ENCODE measurements around the gene XRCC6.
A peak's percentile ranks its signal among the peaks of the same experiment; 100 is the strongest.
"Not testable (repeated sequence)": the region's sequence is repeated elsewhere in the genome, so short reads cannot be mapped to it uniquely, and the experiment has no call there.

The XRCC6 gene

GRCh38 chr22:41598891-41599635 is 22.0 kb upstream of the XRCC6 start:
- no peak for DNase-seq

DNA sequence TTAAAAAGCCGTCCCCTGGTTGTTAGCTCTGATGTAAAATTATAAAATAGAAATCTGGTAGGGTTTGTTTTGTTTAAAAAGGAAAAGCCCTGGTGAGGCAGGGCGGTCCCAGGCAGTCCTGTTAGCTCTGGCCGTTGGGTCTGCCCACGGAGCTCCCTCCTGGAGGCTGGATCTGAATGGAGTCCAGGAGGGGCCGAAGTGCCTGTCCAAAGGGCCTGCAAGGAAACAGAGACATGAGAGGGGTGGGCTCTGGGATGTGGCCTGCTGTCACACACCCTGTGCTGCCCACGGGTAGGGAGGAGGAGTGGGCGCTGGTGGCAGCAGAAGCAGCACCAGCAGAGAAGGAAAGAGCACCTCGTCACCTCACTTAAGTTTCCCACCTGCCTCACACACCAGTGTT is 20.1 kb upstream of the XRCC6 start:
- DNase-seq: no peak

GRCh38 chr22:41603873-41604332 is 17.2 kb upstream of the XRCC6 start:
- DNase-seq: peak; percentile 70

- no peak for DNase-seq
Measured at GRCh38 chr22:41608386-41608785, 12.7 kb upstream of the XRCC6 start.

DNA sequence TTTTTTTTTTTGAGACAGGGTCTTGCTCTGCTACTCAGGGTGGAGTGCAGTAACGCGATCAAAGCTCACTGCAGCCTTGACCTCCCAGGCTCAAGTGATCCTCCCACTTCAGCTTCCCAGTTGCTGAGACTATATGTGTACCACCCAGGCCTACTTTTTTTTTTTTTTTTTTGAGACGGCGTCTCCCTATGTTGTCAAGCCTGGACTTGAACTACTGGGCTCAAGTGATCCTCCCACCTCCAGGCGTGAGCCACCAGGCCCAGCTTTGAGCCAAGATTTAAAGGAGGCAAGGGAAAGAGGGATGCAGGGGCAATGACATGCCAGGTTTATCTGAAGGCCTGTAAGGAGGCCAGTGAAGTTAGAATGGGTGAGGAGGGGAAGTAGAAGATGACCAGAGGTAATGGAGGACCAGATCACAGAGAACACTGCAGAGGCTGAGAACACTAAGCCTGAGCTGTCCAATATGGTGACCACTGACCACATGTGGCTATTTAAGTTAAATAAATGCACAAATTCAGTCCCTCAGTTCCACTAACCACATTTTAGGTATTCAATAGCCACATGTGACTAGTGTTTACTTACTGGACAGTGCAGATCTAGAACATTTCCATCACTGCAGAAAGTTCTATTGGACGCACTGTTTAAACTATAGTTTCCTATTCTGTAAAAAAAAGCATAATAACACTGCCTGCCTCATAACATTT is 8.3 kb upstream of the XRCC6 start:
- DNase-seq: no peak

DNA sequence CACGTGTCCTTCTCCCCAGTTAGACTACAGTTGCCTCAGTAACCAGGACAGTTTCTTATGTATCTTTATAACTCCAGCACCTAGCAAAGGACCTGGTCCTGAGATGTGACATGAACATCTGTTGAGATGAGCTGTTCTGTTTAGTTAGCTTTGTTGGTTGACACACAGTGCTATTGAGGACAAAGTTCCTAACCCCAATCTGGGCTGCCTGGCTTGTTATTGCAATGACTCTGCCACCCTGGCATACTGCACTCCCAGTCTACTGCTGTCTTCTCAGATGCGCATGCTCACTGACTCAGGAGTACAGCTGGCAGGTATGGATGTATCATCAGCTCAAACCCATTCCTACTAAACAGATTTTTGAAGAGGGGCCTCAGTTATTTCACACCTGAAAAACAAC is 7.6 kb upstream of the XRCC6 start:
- no peak for DNase-seq

DNA sequence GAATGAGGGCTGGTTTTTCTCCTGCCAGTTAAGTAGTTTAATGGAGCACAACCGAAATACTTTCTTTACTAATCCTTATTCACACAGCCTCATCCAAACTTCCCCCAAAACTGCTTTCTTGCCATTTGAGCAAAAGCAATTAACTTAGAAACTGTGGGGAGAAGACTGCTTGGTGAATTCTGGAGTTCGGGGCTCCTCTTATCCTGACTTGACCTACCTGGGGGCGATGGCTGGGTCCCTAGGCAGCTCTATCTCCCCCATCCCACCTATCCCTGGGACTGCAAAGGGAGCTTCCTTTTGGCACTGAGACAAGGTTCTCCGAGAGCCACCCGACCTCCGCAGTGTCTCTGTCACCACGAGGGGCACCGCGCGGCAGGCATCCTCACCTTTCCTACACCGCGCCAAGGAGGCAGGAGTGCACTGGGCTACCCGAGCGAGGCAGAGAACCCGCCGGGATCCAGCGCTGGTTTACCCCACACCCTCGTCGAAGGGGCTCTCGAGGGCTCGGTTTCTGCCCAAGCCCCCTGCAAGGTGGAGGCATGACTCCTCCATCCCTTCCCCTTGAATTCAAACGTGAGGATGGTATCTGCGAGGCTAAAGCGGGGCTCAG is 1.0 kb upstream of the XRCC6 start:
- DNase-seq: peak; percentile 57

GRCh38 chr22:41620589-41621098 is 451 bp upstream of the XRCC6 start, which contains the start of gene DESI1:
Gene DESI1, minus strand, starts transcription at chr22:41621043. Its CDS starts 204 bp downstream, at chr22:41620839.
- no peak for DNase-seq

DNA sequence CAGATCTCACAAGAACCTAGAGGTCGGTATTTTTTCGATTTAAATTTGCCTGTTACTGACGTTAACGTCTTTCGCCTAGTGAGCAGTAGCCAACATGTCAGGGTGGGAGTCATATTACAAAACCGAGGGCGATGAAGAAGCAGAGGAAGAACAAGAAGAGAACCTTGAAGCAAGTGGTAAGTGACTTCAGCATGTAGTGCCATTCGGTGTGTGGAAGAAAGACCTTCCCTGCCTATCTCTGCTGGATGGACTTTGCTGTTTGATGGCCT is 750 bp downstream of the XRCC6 start:
- DNase-seq: no peak

DNA sequence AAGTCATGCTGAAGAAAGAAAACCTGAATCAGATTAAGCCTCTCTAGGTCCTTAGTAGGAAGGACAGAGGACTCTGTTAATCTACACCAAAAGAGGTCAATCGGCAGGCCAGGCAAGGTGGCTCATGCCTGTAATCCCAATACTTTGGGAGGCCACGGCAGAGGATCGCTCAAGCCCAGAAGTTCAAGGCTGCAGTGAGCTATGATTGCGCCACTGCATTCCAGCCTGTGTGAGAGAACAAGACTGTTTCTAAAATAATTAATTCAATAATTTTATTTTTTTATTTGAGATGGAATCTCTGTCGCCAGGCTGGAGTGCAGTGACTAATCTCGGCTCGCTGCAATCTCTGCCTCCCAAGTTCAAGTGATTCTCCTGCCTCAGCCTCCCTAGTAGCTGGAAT is 4.5 kb downstream of the XRCC6 start:
- DNase-seq: no peak

DNA sequence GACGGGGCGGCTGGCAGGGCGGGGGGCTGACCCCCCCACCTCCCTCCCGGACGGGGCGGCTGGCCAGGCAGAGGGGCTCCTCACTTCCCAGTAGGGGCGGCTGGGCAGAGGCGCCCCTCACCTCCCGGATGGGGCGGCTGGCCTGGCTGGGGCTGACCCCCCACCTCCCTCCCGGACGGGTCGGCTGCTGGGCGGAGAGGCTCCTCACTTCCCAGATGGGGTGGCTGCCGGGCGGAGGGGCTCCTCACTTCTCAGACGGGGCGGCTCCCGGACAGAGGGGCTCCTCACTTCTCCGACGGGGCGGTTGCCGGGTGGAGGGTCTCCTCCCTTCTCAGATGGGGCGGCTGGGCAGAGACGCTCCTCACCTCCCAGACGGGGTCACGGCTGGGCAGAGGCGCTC is 10.0 kb downstream of the XRCC6 start:
- DNase-seq: not testable (repeated sequence)

DNA sequence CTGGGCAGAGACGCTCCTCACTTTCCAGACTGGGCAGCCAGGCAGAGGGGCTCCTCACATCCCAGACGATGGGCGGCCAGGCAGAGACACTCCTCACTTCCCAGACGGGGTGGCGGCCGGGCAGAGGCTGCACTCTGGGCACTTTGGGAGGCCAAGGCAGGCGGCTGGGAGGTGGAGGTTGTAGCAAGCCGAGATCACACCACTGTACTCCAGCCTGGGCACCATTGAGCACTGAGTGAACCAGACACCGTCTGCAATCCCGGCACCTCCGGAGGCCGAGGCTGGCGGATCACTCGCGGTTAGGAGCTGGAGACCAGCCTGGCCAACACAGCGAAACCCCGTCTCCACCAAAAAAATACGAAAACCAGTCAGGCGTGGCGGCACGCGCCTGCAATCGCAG is 10.5 kb downstream of the XRCC6 start:
- not testable (repeated sequence) for DNase-seq

GRCh38 chr22:41634610-41635009 is 13.5 kb downstream of the XRCC6 start:
- not testable (repeated sequence) for DNase-seq

DNA sequence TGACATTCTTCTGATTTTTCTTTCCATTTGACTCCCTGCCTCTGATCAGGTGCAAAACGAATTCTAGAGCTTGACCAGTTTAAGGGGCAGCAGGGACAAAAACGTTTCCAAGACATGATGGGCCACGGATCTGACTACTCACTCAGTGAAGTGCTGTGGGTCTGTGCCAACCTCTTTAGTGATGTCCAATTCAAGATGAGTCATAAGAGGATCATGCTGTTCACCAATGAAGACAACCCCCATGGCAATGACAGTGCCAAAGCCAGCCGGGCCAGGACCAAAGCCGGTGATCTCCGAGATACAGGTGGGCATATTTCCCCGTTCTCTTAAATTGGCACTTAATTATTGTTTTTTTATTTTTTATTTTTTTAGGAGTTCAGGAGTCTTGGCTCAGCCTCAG is 15.4 kb downstream of the XRCC6 start:
- no peak for DNase-seq

- not testable (repeated sequence) for DNase-seq
Measured at GRCh38 chr22:41637623-41638022, 16.5 kb downstream of the XRCC6 start.

DNA sequence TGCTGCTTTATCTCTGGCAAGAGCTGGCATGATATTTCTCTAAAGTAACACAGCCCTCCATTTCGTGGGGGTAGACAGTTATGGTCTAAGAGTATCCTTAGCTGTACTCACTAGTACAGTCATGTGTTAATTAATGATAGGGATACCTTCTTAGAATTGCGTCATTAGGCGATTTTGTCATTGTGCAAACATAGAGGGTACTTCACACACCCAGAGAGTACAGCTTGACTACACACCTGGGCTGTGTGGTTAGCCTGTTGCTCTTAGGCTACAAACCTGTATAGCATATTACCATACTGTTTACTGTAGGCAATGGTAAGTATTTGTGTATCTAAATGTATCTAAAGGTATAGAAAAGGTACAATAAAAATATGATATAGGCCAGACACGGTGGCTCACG is 17.0 kb downstream of the XRCC6 start:
- DNase-seq: no peak

- no peak for DNase-seq
Measured at GRCh38 chr22:41638748-41639147, 17.7 kb downstream of the XRCC6 start.

GRCh38 chr22:41641854-41642253 is 20.8 kb downstream of the XRCC6 start:
- DNase-seq: no peak

DNA sequence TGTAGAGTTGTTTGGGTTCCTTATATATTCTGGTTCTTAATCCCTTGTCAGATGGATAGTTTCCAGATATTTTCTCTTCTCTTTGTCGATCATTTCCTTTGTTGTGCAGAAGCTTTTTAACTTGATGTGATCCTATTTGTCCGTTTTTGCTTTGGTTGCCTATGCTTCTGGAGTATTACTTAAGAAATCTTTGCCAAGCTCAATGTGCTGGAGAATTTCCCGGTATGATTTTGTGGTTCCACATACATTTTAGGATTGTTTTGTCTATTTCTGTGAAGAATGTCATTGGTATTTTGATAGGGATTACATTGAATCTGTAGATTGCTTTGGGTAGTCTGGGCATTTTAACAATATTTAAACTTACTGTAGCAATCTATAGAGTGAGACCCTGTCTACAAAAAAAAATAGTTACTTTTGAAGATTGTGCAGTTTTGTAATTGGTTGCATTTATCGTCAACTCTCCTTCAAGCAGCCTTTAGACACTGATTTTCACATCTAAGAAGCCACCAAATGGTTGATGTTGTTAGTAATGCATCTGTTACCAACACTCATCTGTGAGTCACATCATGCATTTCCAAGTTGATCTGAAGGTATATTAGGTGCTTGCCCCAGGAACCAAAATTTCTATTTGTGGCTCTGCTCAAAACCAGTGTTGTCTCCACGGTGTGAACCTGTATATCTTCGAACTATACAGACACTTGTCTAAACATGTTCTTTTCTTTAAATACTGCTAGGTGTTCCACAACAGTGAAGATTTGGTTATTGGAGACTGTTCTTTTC is 21.4 kb downstream of the XRCC6 start:
- no peak for DNase-seq

- no peak for DNase-seq
Measured at GRCh38 chr22:41647771-41648170, 26.7 kb downstream of the XRCC6 start.

DNA sequence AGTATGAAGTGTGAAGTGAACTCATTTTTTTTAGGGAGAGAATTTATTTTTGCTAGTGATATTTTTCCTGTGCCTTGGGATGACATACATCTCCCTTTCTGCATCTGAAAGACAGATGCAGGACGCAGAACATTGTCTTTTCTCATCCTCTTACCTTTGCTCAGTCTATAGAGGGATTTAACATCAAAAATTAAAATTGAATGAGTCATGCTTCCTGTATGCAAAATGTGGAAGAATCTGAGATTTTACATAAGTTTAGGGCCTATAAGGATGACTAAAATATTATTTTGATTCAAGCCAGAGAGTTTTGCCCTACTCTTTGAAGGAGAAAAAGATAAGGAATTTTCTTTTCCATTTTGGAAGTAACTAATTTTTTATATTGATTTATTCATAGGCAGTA is 27.3 kb downstream of the XRCC6 start:
- DNase-seq: no peak

GRCh38 chr22:41650229-41650628 is 29.1 kb downstream of the XRCC6 start:
- no peak for DNase-seq

DNA sequence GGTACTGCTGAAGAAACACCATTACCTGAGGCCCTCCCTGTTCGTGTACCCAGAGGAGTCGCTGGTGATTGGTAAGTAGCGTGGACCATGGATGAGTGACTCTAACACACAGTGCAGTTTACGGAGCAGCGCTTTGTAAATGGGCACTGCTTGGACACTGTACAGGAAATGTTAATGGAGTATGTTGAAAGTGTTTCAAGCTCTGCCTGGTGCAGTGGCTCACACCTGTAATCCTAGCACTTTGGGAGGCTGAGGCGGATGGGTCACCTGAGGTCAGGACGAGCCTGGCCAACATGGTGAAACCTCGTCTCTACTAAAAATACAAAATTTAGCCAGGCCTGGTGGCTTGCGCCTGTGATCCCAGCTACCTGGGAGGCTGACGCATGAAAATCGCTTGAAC is 29.7 kb downstream of the XRCC6 start:
- DNase-seq: no peak
